GM06990 (cell line): Measurements from ENCODE around the gene CSMD2.

ENCODE experiments used
- DNase-seq: peaks from one replicate; pipeline ENCODE4 v3.0.0-alpha.2; 2011; ENCODE audit not compliant: insufficient read length; ENCODE audit errors: extremely low read depth
- H3K27me3 ChIP-seq: replicated peaks from 2 replicates; pipeline ENCODE4 v1.6.0; 2011; ENCODE audit warnings: low read length; ENCODE audit not compliant: control insufficient read depth, insufficient read depth
- H3K36me3 ChIP-seq: 2 replicates; pipeline ENCODE4 v1.5.1; 2011; ENCODE audit warnings: low read length; ENCODE audit not compliant: control insufficient read depth, insufficient read depth
- H3K4me3 ChIP-seq: replicated peaks from 2 replicates; pipeline ENCODE4 v1.5.1; 2011; ENCODE audit warnings: low read depth, mild to moderate bottlenecking, control low read depth, low read length
- TF ChIP-seq, protein P1 (sequence below): IDR thresholded peaks from 2 replicates; pipeline ENCODE4 v1.5.1; 2011; ENCODE audit warnings: low read length, control low read depth, mild to moderate bottlenecking, inconsistent platforms; ENCODE audit not compliant: insufficient read depth, poor library complexity, severe bottlenecking

Gene CSMD2

DNA sequence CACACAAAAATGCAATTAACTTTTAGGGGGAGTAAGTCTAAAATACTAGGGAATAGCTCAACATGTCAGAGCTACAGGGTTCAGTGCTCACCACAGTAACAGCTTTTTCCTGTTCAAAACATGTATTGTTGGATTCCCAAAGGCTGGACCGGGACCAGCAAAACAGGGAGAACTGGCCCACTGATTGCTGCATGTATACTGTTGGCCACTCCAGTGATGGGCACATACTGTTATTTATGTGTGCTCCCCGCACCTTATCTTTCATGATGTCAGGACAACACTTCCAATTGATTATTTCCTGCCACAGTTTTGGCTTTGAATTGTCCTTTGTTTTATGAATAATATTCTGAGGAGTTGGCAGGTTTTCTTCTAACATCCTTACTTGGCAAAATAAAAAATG lies 250.5 kb downstream of the CSMD2 start:
- H3K27me3 ChIP-seq: no peaks in the 10 kb centered on the region
- H3K36me3 ChIP-seq: no peaks in the 10 kb centered on the region
- no peak for DNase-seq
- TF ChIP-seq, protein P1, sequence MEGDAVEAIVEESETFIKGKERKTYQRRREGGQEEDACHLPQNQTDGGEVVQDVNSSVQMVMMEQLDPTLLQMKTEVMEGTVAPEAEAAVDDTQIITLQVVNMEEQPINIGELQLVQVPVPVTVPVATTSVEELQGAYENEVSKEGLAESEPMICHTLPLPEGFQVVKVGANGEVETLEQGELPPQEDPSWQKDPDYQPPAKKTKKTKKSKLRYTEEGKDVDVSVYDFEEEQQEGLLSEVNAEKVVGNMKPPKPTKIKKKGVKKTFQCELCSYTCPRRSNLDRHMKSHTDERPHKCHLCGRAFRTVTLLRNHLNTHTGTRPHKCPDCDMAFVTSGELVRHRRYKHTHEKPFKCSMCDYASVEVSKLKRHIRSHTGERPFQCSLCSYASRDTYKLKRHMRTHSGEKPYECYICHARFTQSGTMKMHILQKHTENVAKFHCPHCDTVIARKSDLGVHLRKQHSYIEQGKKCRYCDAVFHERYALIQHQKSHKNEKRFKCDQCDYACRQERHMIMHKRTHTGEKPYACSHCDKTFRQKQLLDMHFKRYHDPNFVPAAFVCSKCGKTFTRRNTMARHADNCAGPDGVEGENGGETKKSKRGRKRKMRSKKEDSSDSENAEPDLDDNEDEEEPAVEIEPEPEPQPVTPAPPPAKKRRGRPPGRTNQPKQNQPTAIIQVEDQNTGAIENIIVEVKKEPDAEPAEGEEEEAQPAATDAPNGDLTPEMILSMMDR: no peak
- no peak overlapping the region for H3K4me3 ChIP-seq

DNA sequence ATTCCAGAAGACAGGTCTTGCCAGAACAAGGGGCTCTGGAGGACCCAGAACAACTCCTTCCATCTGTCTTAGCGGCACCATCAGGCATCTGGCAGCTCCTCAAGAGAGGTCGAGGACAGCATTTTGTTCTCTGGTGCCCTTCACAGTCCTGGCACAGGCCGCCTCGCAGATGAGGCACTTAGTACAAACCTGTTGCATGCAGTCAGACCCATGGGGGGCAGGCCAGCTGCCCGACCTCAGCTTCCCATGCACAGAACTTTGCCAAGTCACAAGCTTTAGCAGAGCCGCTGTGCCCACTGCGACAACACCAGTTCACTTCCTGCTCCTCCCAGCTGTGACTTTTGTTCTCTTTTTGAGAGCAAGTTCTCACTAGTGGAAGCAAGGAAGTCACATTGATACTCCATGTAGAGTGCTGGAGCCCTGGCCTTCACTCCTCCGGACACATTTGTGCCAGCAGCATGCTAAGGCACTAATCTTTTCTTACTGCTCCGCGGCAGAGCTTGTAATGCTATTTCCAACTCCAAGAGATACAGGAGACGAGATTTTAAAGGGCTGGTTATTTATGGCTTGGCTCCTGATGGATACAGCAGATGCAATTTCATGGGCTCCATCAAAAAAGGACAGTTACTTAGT lies 256.6 kb downstream of the CSMD2 start:
- no peaks in the 10 kb centered on the region; the same call in 1 of the 2 replicates for H3K27me3 ChIP-seq
- H3K4me3 ChIP-seq: no peak overlapping the region
- DNase-seq: no peak
- TF ChIP-seq, protein P1: no peak
- H3K36me3 ChIP-seq: no peaks in the 10 kb centered on the region

DNA sequence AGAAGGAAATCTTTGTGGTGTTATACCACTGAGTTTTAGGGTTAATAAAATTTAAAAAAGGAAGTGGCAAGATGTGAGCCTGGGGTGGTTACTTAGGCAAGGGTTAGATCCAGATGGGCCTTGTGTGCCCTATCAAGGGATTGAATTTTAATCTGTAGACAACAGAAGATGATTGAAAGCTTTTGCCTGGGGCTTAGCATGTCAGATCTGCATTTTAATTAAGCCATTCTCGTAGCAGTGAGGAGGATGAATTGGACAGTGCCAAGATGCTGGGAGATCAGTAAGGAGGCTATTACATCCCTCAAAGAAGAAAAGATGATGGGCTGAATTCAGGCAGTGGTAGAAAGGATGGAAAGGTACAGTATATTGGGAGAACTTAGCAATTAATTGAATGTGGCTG lies 258.9 kb downstream of the CSMD2 start:
- TF ChIP-seq, protein P1: no peak
- H3K27me3 ChIP-seq: no peaks in the 10 kb centered on the region; the same call in 1 of the 2 replicates
- no peak overlapping the region for H3K4me3 ChIP-seq
- H3K36me3 ChIP-seq: no peaks in the 10 kb centered on the region
- DNase-seq: no peak

DNA sequence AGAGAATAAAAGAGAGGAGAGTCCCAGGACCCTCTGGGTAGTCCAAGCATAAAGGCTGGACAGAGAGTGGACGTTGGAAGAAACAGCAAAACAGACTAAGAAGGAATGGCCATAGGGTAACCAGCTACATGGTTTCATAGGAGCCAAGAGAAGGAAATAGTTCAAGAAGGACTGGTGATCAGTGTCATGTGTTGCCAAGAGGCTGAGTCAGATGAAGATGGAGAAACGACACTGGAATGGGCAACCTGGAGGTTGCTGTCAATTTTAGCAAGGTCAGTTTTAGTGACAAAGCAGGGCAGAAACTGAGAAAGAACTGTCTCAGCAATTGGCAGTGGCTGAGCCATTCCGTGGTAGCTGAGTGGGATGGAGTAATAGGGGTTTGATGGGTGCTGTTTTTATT lies 259.8 kb downstream of the CSMD2 start:
- Histone ChIP-seq H3K4me3 (no peak overlapping the region), H3K36me3 (no peaks in the 10 kb centered on the region), H3K27me3 (no peaks in the 10 kb centered on the region; the same call in 1 of the 2 replicates)
- TF ChIP-seq, protein P1: no peak
- no peak for DNase-seq

DNA sequence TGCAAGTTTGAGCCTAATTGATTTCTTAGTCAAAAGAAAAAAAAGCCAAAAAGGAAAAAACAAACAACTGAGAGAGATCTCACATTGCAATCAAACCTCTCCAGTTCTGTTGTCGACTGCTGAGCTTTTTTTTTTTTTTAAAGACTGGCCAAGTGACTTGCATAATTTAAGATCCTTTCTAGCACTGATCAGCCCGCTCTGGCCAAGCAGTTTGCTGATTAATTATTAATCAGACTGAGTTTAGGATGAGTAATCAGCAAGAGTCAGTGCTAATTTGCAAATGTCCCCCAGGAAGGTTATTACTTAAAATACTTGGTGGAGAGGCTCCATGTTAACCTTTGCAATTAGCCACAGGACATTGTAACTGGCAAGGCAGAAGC lies 261.8 kb downstream of the CSMD2 start:
- no peaks in the 10 kb centered on the region for H3K36me3 ChIP-seq
- H3K4me3 ChIP-seq: no peak overlapping the region
- DNase-seq: no peak
- TF ChIP-seq, protein P1: no peak
- H3K27me3 ChIP-seq: no peaks in the 10 kb centered on the region; the same call in 1 of the 2 replicates
